ENCODE data around the gene SLC6A6.

- TF ChIP-seq GATA2 (IDR thresholded peaks at IDR 0.05; ENCODE audit: low read depth, low read length) (no peak), GATA3 (IDR thresholded peaks at IDR 0.05; ENCODE audit: low read depth, low read length) (no peak)
These were observed 26.8 kb downstream of the SLC6A6 start for GRCh38 chr3:14429237-14429636.

Measured in SH-SY5Y (cell line).